ENCODE data around the gene BTF3.

The BTF3 gene

GRCh38 chr5:73525606-73526203 is 27.5 kb downstream of the BTF3 start:
- DNase-seq (ENCODE audit: low spot score): no peak

GRCh38 chr5:73528248-73528647 is 30.0 kb downstream of the BTF3 start:
- peak; percentile 28 for DNase-seq (ENCODE audit: low spot score)

- no peak for DNase-seq (ENCODE audit: low spot score)
Observed at GRCh38 chr5:73529081-73529480, 30.8 kb downstream of the BTF3 start.

GRCh38 chr5:73531356-73531755 is 33.1 kb downstream of the BTF3 start:
- DNase-seq (ENCODE audit: low spot score): no peak

- no peak for DNase-seq (ENCODE audit: low spot score)
Observed at GRCh38 chr5:73532195-73532594, 34.0 kb downstream of the BTF3 start.

- no peak for DNase-seq (ENCODE audit: low spot score)
Observed at GRCh38 chr5:73534011-73534644, 35.9 kb downstream of the BTF3 start.

- no peak for DNase-seq (ENCODE audit: low spot score)
Observed at GRCh38 chr5:73534971-73535370, 36.7 kb downstream of the BTF3 start.

- no peak for DNase-seq (ENCODE audit: low spot score)
Observed at GRCh38 chr5:73539730-73540129, 41.5 kb downstream of the BTF3 start.

- DNase-seq (ENCODE audit: low spot score): no peak
Observed at GRCh38 chr5:73540192-73540591, 42.0 kb downstream of the BTF3 start.

GRCh38 chr5:73542020-73542419 is 43.8 kb downstream of the BTF3 start:
- no peak for DNase-seq (ENCODE audit: low spot score)

- DNase-seq (ENCODE audit: low spot score): peak; percentile 53
Observed at GRCh38 chr5:73544429-73545402, 46.5 kb downstream of the BTF3 start.

- no peak for DNase-seq (ENCODE audit: low spot score)
Observed at GRCh38 chr5:73545403-73545779, 47.1 kb downstream of the BTF3 start.

GRCh38 chr5:73550016-73550415 is 51.8 kb downstream of the BTF3 start:
- peak; percentile 24 for DNase-seq (ENCODE audit: low spot score)

- no peak for DNase-seq (ENCODE audit: low spot score)
Observed at GRCh38 chr5:73552642-73553041, 54.4 kb downstream of the BTF3 start.

All from COLO829 (cell line).